Mononuclear cell (primary cell): ENCODE measurements around the gene AFF3. TPM values are rescaled to one million over a fixed set of nuclear protein-coding genes. Genes with fewer than 3 reads are reported as not detected.

Source experiments
- H3K27me3 ChIP-seq: 2 replicates; pipeline ENCODE4 v1.6.0; 2011; ENCODE audit warnings: low read length, control low read depth; ENCODE audit not compliant: insufficient read depth
- H3K4me1 ChIP-seq: 2 replicates; pipeline ENCODE4 v1.5.1; 2011; ENCODE audit warnings: mild to moderate bottlenecking, low read length, control low read depth; ENCODE audit not compliant: insufficient read depth
- H3K4me3 ChIP-seq: 2 replicates; pipeline ENCODE4 v1.5.1; 2011; ENCODE audit warnings: mild to moderate bottlenecking, low read length, moderate library complexity
- H3K9me3 ChIP-seq: 2 replicates; pipeline ENCODE4 v1.5.1; 2011; ENCODE audit warnings: low read depth, mild to moderate bottlenecking, control low read depth, low read length
- total RNA-seq: library from RNA; depleted of rRNA; stranded (reverse); fragments of >200 nt; gene quantifications from one replicate; pipeline ENCODE4 v1.2.3, GENCODE V29; 2012

The AFF3 gene
- total RNA-seq, 1 donor, result 21.9 TPM

DNA sequence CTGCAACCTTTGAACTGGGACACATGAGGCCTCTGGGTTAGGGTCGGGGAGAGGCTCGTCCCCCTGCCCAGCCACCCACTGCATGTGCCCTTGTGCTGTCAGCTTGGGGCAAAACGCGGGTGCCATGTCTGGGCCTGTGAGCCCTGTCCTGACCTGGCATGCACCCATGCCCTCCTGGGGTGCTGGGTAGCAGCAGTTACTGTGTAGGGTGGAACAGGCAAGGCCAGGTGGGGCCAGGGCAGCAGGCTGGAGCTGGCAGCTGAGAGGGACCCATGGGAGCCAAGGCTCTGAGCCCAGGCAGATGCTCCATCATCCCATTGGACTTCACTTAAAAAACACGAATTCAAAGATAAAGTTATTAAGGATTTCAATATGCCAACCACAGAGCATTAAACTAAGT lies 518.8 kb downstream of the AFF3 start:
- Histone ChIP-seq H3K27me3 (no peaks in the 10 kb centered on the region), H3K9me3 (no peaks in the 10 kb centered on the region), H3K4me1 (no peaks in the 10 kb centered on the region), H3K4me3 (no peak overlapping the region)

DNA sequence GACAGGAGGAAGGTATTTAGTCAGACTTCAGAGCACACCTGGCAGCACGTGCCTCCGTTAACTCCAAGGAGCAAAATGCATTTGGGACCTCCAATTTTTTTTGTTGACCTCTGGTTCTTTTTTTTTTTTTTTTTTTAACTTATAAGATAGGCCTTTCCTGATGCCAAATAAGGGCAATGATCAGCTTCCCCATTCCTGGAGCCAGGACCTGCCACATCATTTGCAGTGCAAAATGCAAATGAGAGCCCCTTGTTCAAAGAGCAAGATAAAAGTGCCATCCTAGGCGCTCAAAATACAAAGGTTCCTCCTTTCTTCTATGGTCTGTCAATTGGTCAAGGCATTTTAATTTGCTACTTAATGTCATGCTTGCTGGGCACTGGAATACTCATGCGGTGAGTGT lies 519.4 kb downstream of the AFF3 start:
- H3K4me1 ChIP-seq, result no peaks in the 10 kb centered on the region
- H3K27me3 ChIP-seq, result no peaks in the 10 kb centered on the region
- no peaks in the 10 kb centered on the region for H3K9me3 ChIP-seq
- no peak overlapping the region for H3K4me3 ChIP-seq

DNA sequence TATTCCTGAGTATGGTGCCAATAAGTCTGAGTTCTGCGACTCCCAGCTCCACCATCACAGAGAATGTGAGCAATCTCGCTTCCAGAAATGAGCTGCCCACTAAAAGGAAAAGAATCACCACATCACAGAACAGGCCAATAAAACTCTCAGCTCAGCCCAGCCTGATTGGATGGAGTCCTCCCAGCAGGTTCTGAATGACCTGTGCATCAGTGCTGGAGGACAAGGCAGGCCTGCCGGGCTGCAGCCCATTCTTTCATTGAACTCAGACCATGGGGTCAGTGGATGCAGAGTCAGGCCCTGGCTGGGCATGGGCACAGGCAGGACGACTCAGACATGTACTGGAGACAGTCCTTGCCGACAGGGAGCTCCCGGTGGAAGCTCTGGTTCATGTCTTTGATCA lies 519.9 kb downstream of the AFF3 start:
- H3K4me1 ChIP-seq, result no peaks in the 10 kb centered on the region
- H3K4me3 ChIP-seq, result no peak overlapping the region
- no peaks in the 10 kb centered on the region for H3K9me3 ChIP-seq
- H3K27me3 ChIP-seq, result no peaks in the 10 kb centered on the region

DNA sequence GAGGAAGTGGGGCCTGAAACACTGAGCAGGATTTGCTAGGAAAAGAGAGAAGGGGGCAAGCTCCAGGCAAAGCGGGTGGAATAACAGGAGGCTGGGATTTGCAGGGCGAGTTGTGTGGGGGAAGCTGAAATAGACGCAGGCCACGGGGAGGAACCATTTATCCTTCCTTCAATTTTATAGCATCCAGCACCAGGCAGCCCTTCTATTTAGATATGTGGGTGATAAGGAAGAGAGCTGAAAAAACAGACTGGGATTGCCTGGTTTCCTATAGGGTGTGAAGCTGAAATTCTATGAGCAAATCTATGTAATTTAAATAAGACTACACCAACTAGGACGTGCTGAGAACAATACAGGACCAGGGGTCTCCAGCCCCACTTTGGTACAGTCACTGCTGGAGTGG lies 520.6 kb downstream of the AFF3 start:
- no peak overlapping the region for H3K4me3 ChIP-seq
- H3K4me1 ChIP-seq, result no peaks in the 10 kb centered on the region
- no peaks in the 10 kb centered on the region for H3K9me3 ChIP-seq
- H3K27me3 ChIP-seq, result no peaks in the 10 kb centered on the region

DNA sequence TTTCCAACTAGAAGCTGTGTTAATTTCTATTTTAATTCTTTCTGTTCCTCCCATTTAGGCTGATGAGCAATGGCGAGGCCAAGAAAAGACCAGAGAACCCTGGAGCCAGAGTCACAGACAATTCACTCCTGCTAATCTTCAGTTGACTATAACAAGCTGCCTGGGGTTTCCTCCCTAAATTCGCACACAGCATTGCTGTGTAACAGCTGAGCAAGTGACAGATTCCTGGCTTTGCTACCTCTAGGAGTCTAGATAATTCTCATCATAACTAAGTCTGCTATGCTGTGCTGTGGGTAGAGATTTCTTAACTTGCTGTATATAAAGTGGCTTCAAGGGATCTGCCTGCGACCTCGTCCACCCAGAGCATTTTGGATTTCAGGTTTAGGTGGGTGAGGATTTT lies 521.3 kb downstream of the AFF3 start:
- no peaks in the 10 kb centered on the region for H3K9me3 ChIP-seq
- no peak overlapping the region for H3K4me3 ChIP-seq
- no peaks in the 10 kb centered on the region for H3K27me3 ChIP-seq
- no peaks in the 10 kb centered on the region for H3K4me1 ChIP-seq

DNA sequence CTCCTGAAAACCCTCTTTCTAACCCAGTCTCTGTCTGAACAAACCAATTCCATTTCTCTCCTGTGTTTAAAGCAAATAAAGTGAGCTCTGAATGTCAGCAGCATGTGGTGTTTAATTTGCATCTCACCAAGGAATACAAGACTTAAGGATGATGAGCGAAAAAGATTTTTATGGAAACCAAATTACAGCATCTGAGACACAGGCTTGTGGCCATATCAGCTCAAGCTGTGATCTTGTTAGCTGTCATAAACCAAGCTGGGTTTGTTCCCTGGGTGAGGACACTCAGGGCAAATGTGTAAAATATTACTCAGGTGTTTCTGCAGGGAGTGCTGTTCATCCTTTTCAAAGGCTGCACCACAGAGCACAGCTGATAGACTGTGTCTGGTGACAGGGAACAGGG lies 523.2 kb downstream of the AFF3 start:
- Histone ChIP-seq H3K27me3 (no peaks in the 10 kb centered on the region), H3K4me3 (no peak overlapping the region), H3K4me1 (no peaks in the 10 kb centered on the region), H3K9me3 (no peaks in the 10 kb centered on the region)

DNA sequence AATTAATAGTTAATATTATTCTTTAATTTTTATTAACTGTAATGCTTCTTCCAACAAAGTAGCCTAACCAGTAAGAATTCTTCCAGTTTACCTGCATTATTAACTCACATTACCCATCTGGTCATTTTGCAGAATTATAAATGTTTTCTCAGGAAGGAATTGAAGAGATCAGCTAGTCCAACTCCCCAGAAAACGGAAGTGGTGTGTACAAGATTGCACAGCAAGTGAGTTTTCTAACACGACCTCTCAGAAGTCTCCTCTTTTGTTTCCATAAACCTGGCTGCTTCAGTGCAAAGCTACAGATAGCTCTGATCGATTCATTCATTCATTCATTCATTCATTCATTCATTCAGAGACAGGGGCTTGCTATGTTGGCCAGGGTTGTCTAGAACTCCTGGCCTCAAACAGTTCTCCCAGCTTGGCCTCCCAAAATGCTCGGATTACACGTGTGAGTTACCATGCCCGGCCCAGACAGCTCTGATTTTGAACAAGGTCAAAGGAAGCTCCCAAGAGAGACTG lies 523.8 kb downstream of the AFF3 start:
- H3K4me3 ChIP-seq, result no peak overlapping the region
- no peaks in the 10 kb centered on the region for H3K4me1 ChIP-seq
- no peaks in the 10 kb centered on the region for H3K27me3 ChIP-seq
- H3K9me3 ChIP-seq, result no peaks in the 10 kb centered on the region

DNA sequence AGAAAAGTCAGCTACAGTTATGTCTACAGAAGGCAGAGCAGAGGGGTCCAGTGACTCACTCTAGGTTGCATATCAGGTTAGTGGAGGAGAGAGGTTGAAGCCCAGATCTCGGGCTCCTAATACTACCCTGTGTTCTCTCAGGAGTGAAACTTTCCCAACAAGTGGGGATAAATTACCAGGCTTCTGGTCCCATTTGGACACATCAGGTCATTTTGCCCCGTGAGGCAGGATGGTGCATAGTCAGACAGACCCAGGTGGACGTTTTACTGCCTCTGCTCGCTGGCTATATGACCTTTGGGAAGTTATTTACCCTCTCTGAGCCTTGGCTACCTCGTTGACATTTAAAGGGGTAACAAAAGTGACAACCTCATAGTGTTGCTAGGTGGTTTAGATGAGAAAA lies 524.6 kb downstream of the AFF3 start:
- H3K27me3 ChIP-seq, result no peaks in the 10 kb centered on the region
- no peak overlapping the region for H3K4me3 ChIP-seq
- H3K9me3 ChIP-seq, result no peaks in the 10 kb centered on the region
- H3K4me1 ChIP-seq, result no peaks in the 10 kb centered on the region

DNA sequence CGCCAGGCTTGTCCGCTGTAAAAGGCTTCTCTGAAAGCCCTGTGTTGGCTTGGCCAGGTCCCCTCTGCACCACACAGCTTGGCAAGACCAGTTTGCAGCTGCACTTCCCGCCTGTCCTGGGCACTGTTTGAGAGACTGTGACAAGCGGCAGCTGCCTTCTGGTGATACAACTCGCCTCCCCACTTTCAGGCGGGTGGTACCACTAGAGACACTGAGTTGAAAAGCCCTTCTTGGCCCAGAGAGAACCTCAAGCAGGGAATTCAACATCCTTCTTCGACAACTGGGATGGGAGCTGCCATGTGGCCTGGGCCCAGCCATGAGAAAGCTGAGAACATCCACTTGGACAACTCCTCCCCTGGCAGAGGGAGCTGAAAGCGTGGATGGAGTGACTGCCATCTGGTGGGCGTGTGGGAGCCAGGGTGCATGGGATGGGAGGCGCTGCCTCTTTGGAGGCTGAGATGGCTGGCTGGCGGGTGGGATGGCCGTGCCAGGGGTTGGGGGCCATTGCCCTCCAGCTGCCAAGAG lies 527.1 kb downstream of the AFF3 start:
- H3K4me3 ChIP-seq, result no peak overlapping the region
- H3K27me3 ChIP-seq, result no peaks in the 10 kb centered on the region
- H3K4me1 ChIP-seq, result no peaks in the 10 kb centered on the region
- H3K9me3 ChIP-seq, result no peaks in the 10 kb centered on the region

DNA sequence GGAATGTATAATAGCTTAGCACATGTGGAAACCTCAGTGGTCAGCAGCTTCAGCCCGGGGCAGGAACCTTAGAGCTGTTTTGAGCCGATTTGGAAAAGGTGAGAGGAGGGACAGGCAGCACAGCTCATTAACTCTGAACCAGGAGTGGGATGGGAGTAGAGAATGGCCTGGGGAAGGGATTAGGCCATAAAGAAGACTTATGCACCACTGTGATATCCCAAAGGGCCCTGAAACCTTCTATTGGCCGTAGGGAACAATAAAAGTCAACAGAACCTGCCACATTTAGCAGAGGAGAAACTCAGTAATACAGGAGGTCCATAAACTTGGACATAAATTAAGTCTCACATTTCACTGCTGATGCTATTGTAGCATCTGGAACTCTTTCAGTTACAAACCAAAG lies 528.4 kb downstream of the AFF3 start:
- H3K4me1 ChIP-seq, result no peaks in the 10 kb centered on the region
- no peaks in the 10 kb centered on the region for H3K27me3 ChIP-seq
- H3K4me3 ChIP-seq, result no peak overlapping the region
- no peaks in the 10 kb centered on the region for H3K9me3 ChIP-seq

DNA sequence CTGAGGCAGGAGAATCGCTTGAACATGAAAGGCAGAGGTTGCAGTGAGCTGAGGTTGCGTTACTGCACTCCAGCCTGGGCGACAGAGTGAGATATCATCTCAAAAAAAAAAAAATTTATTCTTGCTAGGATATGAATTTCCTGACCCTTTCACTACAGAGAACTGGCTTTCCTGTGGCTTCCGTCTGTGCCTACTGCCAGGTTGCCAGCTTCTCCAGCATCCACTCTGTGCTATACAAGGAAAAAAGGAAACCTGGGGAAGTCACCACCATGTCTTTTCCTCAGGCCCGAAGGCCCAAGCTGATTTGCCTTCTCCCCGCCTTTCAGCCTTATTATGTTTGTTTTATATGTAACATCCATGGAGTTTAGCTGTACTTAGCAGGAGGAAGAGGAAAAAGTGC lies 530.6 kb downstream of the AFF3 start:
- H3K4me3 ChIP-seq, result no peak overlapping the region
- H3K9me3 ChIP-seq, result no peaks in the 10 kb centered on the region
- H3K27me3 ChIP-seq, result no peaks in the 10 kb centered on the region
- no peaks in the 10 kb centered on the region for H3K4me1 ChIP-seq

DNA sequence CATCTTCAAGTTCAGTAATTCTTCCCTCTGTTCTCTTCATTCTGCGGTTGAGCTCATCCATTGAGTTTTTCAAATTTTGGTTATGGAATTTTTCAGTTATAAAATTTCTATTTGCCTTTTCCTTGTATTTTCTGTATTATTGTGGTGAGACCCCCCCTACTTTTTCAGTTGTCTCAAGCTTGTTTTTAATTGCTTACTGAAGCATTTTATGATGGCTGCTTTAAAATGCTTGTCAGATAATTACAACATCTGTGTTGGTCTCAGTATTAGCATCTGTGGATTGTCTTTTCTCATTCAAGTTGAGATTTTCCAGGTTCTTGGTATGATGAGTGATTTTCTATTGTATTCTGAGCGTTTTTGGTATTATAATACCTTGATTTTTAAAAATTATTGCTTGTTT lies 531.4 kb downstream of the AFF3 start:
- no peaks in the 10 kb centered on the region for H3K27me3 ChIP-seq

DNA sequence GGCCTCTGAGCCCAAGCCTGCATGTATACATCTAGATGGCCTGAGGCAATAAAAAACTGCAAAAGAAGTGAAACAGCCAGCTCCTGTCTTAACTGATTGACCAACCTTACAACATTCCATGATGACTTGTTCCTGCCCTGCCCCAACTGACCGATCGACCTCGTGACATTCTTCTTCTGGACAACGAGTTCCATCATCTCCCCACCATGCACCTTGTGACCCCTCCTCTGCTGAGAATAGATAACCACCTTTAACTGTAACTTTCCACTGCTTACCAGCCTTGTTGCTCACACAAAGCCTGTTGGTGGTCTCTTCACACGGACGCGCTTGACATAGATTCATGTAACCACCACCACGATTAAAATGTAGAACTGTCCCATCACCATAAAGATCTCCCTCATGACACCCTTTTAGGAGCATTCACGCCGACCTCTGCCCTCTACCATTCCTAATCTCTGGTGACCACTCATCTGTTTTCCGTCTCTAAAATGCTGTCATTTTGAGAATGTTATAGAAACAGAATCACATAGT lies 532.5 kb downstream of the AFF3 start:
- H3K4me1 ChIP-seq, result no peaks in the 10 kb centered on the region
- H3K4me3 ChIP-seq, result no peak overlapping the region
- H3K27me3 ChIP-seq, result no peaks in the 10 kb centered on the region
- H3K9me3 ChIP-seq, result no peaks in the 10 kb centered on the region

More for the DNA sequence above, 531.4 kb downstream of the AFF3 start:
- Histone ChIP-seq H3K4me3 (no peak overlapping the region), H3K9me3 (no peaks in the 10 kb centered on the region), H3K4me1 (no peaks in the 10 kb centered on the region)

DNA sequence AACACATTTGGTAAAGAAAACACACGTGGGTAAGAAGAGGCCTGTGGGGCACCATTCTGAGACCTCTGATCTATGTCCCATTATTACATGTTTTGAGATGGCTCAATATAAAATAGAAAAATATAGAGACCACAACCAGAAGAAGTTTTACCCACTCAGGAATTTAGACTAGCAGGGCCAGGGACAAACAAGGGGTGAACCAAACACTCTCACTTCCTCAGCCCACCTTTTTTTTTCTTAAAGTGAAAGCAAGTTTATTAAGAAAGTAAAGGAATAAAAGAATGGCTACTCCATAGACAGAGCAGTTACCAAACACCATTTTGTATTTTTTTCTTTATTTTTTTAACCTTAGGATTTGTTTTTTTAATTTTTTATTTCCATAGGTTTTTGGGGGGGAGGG lies 533.5 kb downstream of the AFF3 start:
- Histone ChIP-seq H3K4me3 (no peak overlapping the region), H3K4me1 (no peaks in the 10 kb centered on the region)

DNA sequence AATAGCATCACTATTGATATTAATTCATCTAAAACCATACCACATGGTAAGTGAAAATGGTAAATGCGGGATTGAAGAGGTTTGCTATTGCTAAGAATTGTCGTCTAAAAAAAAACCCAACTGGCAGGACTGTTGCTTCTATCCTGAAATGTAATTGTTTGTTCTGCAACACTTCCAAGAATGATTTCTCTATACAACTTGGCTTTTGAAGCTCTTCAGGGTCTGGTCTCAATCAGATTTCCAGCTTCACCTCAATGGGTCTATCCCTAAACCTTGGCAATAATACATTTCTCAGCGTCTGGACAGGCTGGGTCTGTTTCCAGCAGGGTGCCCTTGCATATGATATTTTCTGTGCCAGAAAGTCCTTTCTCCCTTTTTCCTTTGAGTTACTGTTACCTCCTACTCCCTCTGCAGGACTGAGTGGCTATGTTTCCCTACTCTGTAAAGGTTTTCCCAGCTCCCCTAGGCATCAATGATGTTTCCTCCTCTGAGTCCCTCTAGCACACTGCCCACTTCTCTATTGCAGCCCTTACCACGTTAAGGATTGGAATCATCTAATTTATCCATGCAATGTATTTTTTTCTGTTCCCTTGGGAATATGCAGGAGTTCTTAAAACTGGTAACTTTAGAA lies 534.4 kb downstream of the AFF3 start:
- Histone ChIP-seq H3K4me3 (no peak overlapping the region), H3K4me1 (no peaks in the 10 kb centered on the region), H3K27me3 (no peaks in the 10 kb centered on the region)

More for the DNA sequence above, 533.5 kb downstream of the AFF3 start:
- Histone ChIP-seq H3K27me3 (no peaks in the 10 kb centered on the region), H3K9me3 (no peaks in the 10 kb centered on the region)

DNA sequence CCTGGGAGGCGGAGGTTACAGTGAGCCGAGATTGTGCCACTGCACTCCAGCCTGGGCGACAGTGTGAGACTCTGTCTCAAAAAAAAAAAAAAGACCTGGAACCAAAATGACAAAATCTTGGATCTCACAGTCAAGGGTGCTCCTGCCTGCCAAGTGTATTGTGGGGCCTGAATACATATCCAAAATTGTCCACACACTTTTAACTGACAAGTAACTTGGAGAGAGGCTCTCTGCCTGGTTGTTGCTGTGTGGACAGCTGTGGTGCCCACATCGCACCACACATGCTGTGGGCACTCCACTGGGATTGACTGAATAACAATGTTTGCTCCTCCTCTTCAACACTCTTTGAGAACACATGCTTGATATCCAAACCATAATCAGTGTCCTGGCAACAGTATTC lies 534.9 kb downstream of the AFF3 start:
- no peak overlapping the region for H3K4me3 ChIP-seq

More for the DNA sequence above, 534.4 kb downstream of the AFF3 start:
- H3K9me3 ChIP-seq, result no peaks in the 10 kb centered on the region

More for the DNA sequence above, 534.9 kb downstream of the AFF3 start:
- no peaks in the 10 kb centered on the region for H3K4me1 ChIP-seq
- H3K27me3 ChIP-seq, result no peaks in the 10 kb centered on the region
- no peaks in the 10 kb centered on the region for H3K9me3 ChIP-seq
